GM12891 (cell line): ENCODE results near the gene SMCO4.

ENCODE experiments used
- POLR2A ChIP-seq: IDR thresholded peaks from 2 replicates; pipeline ENCODE4 v1.6.1; 2011; ENCODE audit warnings: low read depth, low read length, control low read depth
- POLR2AphosphoS5 ChIP-seq: IDR thresholded peaks from 2 replicates; pipeline ENCODE4 v1.6.1; 2011; ENCODE audit warnings: low read depth, low read length, control low read depth
- TAF1 ChIP-seq: IDR thresholded peaks from 2 replicates; pipeline ENCODE4 v1.6.1; 2011; ENCODE audit warnings: low read depth, low read length, control low read depth

- no peak for TF ChIP-seq TAF1
- TF ChIP-seq POLR2AphosphoS5, result no peak
- TF ChIP-seq POLR2A, result no peak
These were observed 20.7 kb upstream of the SMCO4 start for GRCh38 chr11:93563857-93564256.
